DOHH2 (cell line): Measurements from ENCODE around the gene ANK3.

Source experiments
- H3F3A ChIP-seq: fragments of 200-600 bp; sonication (generic), shearing (Covaris generic); 2 replicates; pipeline ENCODE4 v1.6.0; 2016; ENCODE audit warnings: antibody characterized with exemption, mild to moderate bottlenecking; ENCODE audit not compliant: control insufficient read depth, insufficient read depth
- H3K27ac ChIP-seq: fragments of 200-600 bp; sonication (generic); 2 replicates; pipeline ENCODE4 v1.5.1; 2014; ENCODE audit warnings: low read depth, mild to moderate bottlenecking, low read length, moderate library complexity
- H3K27me3 ChIP-seq: fragments of 200-600 bp; sonication (generic); 2 replicates; pipeline ENCODE4 v1.6.1; 2014; ENCODE audit warnings: mild to moderate bottlenecking, low read length, mixed read lengths; ENCODE audit not compliant: control insufficient read depth
- H3K36me3 ChIP-seq: fragments of 200-600 bp; sonication (generic); 2 replicates; pipeline ENCODE4 v1.6.1; 2014; ENCODE audit warnings: mild to moderate bottlenecking, low read length, moderate library complexity, mixed read lengths; ENCODE audit not compliant: control insufficient read depth
- H3K4me1 ChIP-seq: fragments of 200-600 bp; sonication (generic); 2 replicates; pipeline ENCODE4 v1.6.1; 2014; ENCODE audit warnings: mild to moderate bottlenecking, low read length, mixed read lengths; ENCODE audit not compliant: control insufficient read depth
- H3K4me2 ChIP-seq: fragments of 200-600 bp; sonication (generic); 2 replicates; pipeline ENCODE4 v1.6.0; 2014; ENCODE audit warnings: mild to moderate bottlenecking, low read length, moderate library complexity
- H3K4me3 ChIP-seq: fragments of 200-600 bp; sonication (generic); 2 replicates; pipeline ENCODE4 v1.5.1; 2014; ENCODE audit warnings: mild to moderate bottlenecking, low read length, mixed read lengths
- H3K79me2 ChIP-seq: fragments of 200-600 bp; sonication (generic); 2 replicates; pipeline ENCODE4 v1.6.1; 2014; ENCODE audit warnings: mild to moderate bottlenecking, low read length, mixed read lengths; ENCODE audit not compliant: control insufficient read depth
- H3K9me2 ChIP-seq: fragments of 200-600 bp; sonication (generic); replicated peaks from 2 replicates; pipeline ENCODE4 v1.6.1; 2014; ENCODE audit warnings: mild to moderate bottlenecking, low read length, mixed read lengths; ENCODE audit not compliant: control insufficient read depth
- H3K9me3 ChIP-seq: fragments of 200-600 bp; sonication (generic); 2 replicates; pipeline ENCODE4 v1.6.1; 2014; ENCODE audit warnings: antibody characterized with exemption, low read length, mixed read lengths; ENCODE audit not compliant: control insufficient read depth, insufficient read depth
- H4K20me1 ChIP-seq: fragments of 200-600 bp; sonication (generic); 2 replicates; pipeline ENCODE4 v1.6.0; 2014; ENCODE audit warnings: low read depth, mild to moderate bottlenecking, antibody characterized with exemption, low read length, moderate library complexity; ENCODE audit not compliant: control insufficient read depth, insufficient read depth
- EZH2phosphoT487 ChIP-seq: fragments of 200-600 bp; sonication (generic); IDR thresholded peaks from 2 replicates; pipeline ENCODE4 v1.6.1; 2017; ENCODE audit warnings: borderline replicate concordance, mild to moderate bottlenecking, antibody characterized with exemption, low read length, moderate library complexity, mixed read lengths
- TF ChIP-seq, protein P1 (sequence below): fragments of 200-600 bp; sonication (generic); IDR thresholded peaks from one replicate; pipeline ENCODE4 v1.5.1; 2014; ENCODE audit warnings: antibody characterized with exemption, mild to moderate bottlenecking, low read depth, low read length; ENCODE audit not compliant: poor library complexity, severe bottlenecking

The ANK3 gene

DNA sequence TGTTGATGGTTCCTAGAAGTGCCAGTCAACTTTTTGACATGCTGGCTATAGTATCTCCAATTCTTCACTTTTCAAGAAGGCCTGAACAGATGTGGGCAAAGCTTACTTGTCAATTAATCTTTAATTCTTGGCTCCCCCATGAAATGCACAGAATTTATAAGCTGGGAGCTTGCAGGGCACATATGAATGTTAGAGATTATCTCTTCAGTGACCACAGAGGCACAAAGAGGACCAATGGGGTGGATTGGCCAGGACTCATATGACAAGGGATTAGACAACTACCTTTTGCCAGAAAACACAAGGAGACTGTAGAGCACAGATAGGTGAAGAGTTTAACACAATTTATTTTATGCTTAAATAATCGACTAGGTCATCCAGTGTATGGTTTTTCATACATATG, 361.6 kb downstream of the ANK3 start:
- H3K4me2 ChIP-seq = no peak overlapping the region
- H3K9me2 ChIP-seq = no peaks in the 10 kb centered on the region
- no peak overlapping the region for H3K4me3 ChIP-seq
- no peaks in the 10 kb centered on the region for H3K4me1 ChIP-seq
- TF ChIP-seq EZH2phosphoT487 = no peak
- TF ChIP-seq, protein P1, sequence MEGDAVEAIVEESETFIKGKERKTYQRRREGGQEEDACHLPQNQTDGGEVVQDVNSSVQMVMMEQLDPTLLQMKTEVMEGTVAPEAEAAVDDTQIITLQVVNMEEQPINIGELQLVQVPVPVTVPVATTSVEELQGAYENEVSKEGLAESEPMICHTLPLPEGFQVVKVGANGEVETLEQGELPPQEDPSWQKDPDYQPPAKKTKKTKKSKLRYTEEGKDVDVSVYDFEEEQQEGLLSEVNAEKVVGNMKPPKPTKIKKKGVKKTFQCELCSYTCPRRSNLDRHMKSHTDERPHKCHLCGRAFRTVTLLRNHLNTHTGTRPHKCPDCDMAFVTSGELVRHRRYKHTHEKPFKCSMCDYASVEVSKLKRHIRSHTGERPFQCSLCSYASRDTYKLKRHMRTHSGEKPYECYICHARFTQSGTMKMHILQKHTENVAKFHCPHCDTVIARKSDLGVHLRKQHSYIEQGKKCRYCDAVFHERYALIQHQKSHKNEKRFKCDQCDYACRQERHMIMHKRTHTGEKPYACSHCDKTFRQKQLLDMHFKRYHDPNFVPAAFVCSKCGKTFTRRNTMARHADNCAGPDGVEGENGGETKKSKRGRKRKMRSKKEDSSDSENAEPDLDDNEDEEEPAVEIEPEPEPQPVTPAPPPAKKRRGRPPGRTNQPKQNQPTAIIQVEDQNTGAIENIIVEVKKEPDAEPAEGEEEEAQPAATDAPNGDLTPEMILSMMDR = no peak
- H4K20me1 ChIP-seq = no peaks in the 10 kb centered on the region
- no peaks in the 10 kb centered on the region for H3K27me3 ChIP-seq
- no peaks in the 10 kb centered on the region for H3K9me3 ChIP-seq
- peaks cover 3% of the 10 kb centered on the region; the same call in 1 of the 2 replicates for H3K36me3 ChIP-seq
- H3K79me2 ChIP-seq = no peaks in the 10 kb centered on the region
- no peaks in the 10 kb centered on the region; the same call in none of the 2 replicates for H3F3A ChIP-seq
- H3K27ac ChIP-seq = no peak overlapping the region

DNA sequence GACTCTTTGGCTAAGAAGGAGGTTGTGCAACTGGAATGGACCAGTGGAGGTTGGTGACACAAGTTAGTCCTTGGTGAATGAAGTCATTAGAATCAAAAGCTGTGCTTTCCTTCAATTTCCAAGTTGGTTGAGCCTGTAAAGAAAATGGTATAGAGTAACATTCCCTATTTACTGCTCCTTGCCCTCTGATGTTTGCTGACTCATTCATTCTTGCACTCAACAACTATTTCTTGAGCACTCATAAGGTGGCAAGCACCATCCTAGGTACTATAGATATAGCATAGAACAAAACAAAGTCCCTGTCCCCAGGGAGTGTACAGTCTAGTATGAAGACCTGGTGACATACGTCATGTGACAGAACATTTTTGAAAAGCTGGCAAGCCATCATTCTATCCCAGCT, 364.4 kb downstream of the ANK3 start:
- H3K27ac ChIP-seq = no peak overlapping the region
- no peak overlapping the region for H3K4me2 ChIP-seq
- TF ChIP-seq EZH2phosphoT487 = no peak
- TF ChIP-seq, protein P1 = no peak
- H4K20me1 ChIP-seq = no peaks in the 10 kb centered on the region
- no peaks in the 10 kb centered on the region for H3K27me3 ChIP-seq
- H3K9me3 ChIP-seq = no peaks in the 10 kb centered on the region
- H3F3A ChIP-seq = no peaks in the 10 kb centered on the region; the same call in none of the 2 replicates
- no peak overlapping the region for H3K4me3 ChIP-seq
- no peaks in the 10 kb centered on the region for H3K4me1 ChIP-seq
- no peaks in the 10 kb centered on the region for H3K79me2 ChIP-seq
- H3K9me2 ChIP-seq = no peaks in the 10 kb centered on the region
- no peaks in the 10 kb centered on the region for H3K36me3 ChIP-seq

- H3K27ac ChIP-seq = no peak overlapping the region
- H3K4me3 ChIP-seq = no peak overlapping the region
- no peaks in the 10 kb centered on the region for H3K4me1 ChIP-seq
- no peak overlapping the region for H3K4me2 ChIP-seq
- H3K27me3 ChIP-seq = no peaks in the 10 kb centered on the region
- no peaks in the 10 kb centered on the region for H4K20me1 ChIP-seq
- H3K9me3 ChIP-seq = no peaks in the 10 kb centered on the region
- no peaks in the 10 kb centered on the region; the same call in none of the 2 replicates for H3F3A ChIP-seq
- H3K36me3 ChIP-seq = no peaks in the 10 kb centered on the region
- TF ChIP-seq, protein P1 = no peak
- TF ChIP-seq EZH2phosphoT487 = no peak
- no peaks in the 10 kb centered on the region for H3K79me2 ChIP-seq
- no peaks in the 10 kb centered on the region for H3K9me2 ChIP-seq
Observed at GRCh38 chr10:60024506-60024905, 365.2 kb downstream of the ANK3 start.
